ENCODE data around the gene HPS4. TPM values are rescaled to one million over a fixed set of nuclear protein-coding genes. Genes with fewer than 3 reads are reported as not detected.

The HPS4 gene
- total and polyA plus RNA-seq, 10 of the 15 experiments (the other 5 are each of a cell fraction or from before 2014, with no cell fraction given) = 11.7 to 36.7 (median 30.8) TPM

- Histone ChIP-seq H3K9me3 (replicated peaks; ENCODE audit: control insufficient read depth, insufficient read depth, low read length) (no peaks in the 10 kb centered on the region), H3K9ac (ENCODE audit: control insufficient read depth, insufficient read depth, low read length) (no peak overlapping the region), H3K27ac (ENCODE audit: control insufficient read depth, insufficient read depth) (no peak overlapping the region), H4K20me1 (ENCODE audit: control insufficient read depth, insufficient read depth) (no peaks in the 10 kb centered on the region), H3K27me3 (replicated peaks in 1 of 2; ENCODE audit: control insufficient read depth in 2 of 2, insufficient read depth in 2 of 2, low read length in 1 of 2) (no peaks in the 10 kb centered on the region), H3K4me1 (ENCODE audit: control insufficient read depth, insufficient read depth, low read length) (no peaks in the 10 kb centered on the region; the same call in 1 of the 2 replicates), H3K36me3 (ENCODE audit: control insufficient read depth in 2 of 2, insufficient read depth in 2 of 2, low read length in 1 of 2) (peaks cover 12 to 19% of the 10 kb centered on the region in 2 experiments), H3K4me3 (no peak overlapping the region), H2AFZ (ENCODE audit: control insufficient read depth, low read depth, low read length) (no peak overlapping the region), H3K4me2 (ENCODE audit: control insufficient read depth, insufficient read depth) (no peak overlapping the region), H3K79me2 (ENCODE audit: control insufficient read depth, insufficient read depth, low read length) (peaks cover 24% of the 10 kb centered on the region)
- RAD21 ChIA-PET (ENCODE audit: unreplicated experiment) = no interaction called here
- DNase-seq (ENCODE audit: low read depth, low spot score) (no peak), FAIRE-seq (no peak), ATAC-seq (no peak)
- TF ChIP-seq POLR2AphosphoS2 (IDR thresholded peaks at IDR 0.05; ENCODE audit: low read depth, low read length) = no peak
- TF ChIP-seq ZBTB40 (IDR thresholded peaks at IDR 0.05; ENCODE audit: borderline replicate concordance) = no peak
- TF ChIP-seq SMAD5 (IDR thresholded peaks at IDR 0.05; ENCODE audit: low read depth) = no peak
- TF ChIP-seq FOXM1 (IDR thresholded peaks at IDR 0.05; ENCODE audit: low read depth, low read length) = no peak
- TF ChIP-seq NR2C1 (IDR thresholded peaks at IDR 0.05) = no peak
- WGBS (ENCODE audit: insufficient coverage, insufficient replicate concordance, low lambda C conversion rate, missing lambda C conversion rate) = 52% methylated on average over 3 of the region's 3 CpGs
- in situ Hi-C loops (cut with MboI) (no loop called here), intact Hi-C loops (cut with micrococcal nuclease; ENCODE audit: unreplicated experiment) (no loop called here)
- POLR2A ChIA-PET = no interaction called here
- CTCF ChIA-PET = no interaction called here
- BruUV-seq (replicated peaks) = no TSS peak
- SMC1A ChIA-PET (ENCODE audit: uncharacterized antibody, unreplicated experiment) = no interaction called here
Observed at GRCh38 chr22:26487996-26488395, 4.4 kb upstream of the HPS4 start.

Measured in GM12878 (cell line).